GM03348 (cell line): ENCODE results near the gene GIT1.

Experiments used
- DNase-seq: peaks from one replicate; pipeline ENCODE4 v3.0.0; 2012; ENCODE audit warnings: low spot score

Gene GIT1

DNA sequence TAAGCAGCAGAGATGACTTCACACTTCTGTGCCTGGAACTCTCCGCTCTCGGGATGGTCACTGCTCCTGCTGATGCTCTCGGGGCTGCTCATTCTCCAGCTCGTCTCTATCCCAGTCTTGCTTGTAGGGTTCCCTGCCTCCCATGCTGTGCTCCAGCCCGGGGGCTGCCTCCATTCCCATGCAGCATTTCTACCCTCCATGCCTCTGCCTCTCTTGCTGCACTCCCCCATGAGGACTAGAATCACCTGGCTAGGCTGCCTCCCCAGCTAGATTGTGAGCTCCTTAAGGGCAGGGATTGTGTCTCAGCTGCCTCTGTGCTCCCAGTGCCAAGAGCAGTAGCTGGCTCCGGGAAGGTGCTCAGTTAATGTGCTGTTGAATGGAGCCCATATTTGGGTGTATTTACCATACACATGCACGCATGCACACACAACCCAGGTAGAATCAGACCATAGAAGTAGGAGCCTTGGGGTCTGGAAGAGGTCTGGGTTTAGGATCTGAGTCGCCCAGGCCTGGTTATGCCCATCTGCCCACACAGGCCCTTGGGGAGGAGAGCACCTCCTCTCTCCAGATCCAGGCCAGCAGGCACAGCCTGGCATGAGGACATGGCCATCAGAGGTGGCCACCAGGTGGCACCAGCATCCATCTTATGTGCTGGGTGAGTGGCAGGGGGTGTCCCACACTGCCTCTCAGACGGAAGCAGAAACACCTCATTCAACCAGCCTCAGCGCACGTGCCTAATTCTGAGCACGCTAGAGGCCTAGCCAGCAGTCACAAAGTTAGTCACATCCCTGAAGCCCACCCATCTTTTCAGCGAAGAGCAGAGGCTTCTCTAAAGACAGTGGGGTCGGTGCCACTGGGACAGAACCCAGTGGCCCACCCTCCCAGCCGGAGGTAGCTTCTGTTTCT, 9.3 kb downstream of the GIT1 start:
- DNase-seq, result peak; percentile 90

DNA sequence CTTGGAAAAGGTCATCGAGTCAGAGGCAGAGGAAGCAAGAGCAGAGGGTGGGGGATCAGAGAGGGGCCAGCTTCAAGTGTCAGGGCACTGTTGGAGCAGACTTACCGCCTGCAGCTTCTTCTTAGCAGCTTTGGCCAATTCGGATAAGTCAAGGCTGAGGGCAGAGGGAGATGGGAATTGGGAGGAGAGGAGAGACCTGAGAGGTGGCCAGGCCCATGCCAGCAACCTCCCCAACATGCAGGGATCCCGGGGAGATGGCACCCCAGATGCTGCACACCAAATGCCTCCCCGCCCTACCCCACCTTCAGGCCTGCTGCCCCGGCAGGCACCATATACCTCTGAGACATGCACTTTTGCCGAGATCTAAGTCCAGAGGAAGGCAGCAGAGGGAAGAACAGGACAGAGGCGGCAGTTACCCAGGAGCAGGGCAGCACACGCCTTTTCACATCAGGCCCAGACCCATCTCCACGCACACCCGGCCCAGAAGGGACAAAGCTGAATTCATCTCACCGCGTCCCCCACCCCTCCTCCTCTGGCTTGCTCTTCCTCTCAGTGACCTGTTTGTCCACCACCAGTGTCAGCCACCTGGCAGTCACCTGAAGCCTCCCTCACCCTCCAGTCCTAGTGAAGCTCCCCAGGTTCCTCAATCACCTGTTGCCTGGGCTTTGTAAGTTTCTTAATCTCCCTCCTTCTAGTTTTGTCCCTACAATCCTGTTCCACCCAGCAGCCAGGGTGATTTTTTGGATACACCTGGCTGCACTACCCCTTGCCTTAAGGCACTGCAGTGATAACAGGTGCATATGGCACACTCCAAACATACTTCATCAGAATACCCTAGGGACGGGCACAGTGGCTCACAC, 10.6 kb downstream of the GIT1 start:
- DNase-seq, result no peak

DNA sequence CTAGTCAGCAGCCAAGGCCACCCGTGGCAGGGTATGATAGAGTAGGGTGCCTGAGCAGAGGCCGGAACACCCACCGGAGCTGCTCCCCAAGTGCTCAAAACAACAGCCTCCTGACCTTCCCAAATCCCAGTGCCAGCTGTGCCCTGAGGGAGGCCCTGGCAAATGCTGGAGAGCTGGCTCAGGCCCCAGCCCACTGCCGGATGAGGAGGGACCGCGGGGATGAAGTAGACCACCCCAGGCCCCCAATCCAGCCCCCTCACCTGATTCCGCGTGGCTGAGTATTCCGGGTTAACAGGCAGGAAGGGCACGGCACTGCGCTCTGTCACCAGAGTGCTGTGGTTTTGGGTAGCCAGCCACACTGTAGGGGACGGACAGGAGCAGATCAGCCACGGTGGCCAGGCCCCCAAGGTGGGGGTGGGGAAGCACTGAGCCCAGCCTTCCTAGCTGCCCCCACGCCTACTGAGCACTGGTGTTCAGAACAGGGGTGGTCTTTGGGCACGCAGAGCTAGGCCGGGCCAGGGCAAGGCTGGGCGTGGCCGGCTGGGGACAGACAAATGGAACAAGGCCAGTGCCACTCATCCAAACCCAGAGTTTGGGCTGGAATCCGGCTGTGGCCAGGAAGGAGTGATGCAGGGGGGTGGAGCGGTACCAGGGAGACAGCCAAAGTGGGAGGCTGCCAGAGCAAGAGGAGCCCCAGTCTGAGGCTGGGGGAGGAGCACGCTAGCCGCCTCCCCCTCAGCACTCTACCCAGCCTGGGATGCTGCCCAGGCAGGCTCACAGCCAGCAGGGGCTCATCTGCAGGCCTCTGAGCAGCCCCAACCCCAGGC, 11.8 kb downstream of the GIT1 start:
- DNase-seq, result peak; percentile 76

DNA sequence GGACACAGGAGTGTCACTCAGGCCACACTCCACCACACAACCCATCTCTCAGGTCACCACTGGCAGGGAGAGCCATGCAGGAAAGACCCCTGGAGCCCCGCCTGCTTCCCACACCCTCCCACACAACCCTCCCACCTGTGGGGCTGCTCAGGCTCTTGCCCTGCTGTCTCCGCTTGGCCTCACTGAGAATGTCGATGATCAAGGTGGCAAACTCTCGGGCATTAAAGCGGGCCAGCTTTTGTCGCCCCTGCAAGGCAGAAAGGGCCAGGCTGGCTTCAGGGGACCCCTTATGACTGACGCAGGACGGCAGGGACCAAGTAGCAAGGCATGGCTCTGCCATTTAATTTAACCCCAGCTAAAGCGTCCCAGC, 12.5 kb downstream of the GIT1 start:
- no peak for DNase-seq

DNA sequence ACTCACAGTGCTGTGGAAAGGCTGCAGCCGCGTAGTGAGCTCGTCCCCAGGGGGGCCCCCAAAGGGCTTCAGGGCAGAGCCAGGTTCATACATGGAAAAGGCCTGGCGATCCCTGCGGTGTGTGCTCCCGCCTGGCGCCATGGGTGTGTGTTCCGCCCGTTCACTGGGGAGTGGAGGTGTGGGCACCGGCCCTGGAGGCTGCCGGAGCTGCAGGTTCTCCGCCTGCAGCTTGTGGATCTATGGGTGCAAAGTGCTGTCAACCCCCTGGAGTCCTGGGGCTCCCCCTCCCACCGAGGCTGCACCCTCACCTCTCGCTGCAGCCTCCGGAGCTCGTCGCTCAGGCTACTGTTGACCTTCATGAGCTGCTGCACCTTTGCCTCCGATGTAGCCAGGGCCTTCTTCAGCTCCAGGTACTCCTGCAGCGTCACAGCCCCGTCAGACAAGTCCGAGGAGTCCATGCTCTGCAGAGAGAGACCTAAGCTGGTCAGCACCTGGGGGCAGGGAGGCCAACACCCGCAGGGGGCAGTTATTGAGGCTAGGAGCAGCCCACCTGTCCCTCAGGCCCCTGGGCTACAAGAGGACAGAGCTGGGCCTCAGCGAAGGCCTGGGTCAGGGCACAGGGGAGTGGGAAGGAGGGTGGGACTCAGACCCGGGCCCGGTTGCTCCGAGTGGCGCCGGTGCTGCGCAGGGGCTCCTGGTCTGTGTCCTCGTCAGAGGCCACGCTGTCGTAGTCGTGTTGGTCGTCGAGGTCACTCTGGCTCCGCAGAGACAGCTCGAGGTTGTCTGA, 13.0 kb downstream of the GIT1 start:
- no peak for DNase-seq

DNA sequence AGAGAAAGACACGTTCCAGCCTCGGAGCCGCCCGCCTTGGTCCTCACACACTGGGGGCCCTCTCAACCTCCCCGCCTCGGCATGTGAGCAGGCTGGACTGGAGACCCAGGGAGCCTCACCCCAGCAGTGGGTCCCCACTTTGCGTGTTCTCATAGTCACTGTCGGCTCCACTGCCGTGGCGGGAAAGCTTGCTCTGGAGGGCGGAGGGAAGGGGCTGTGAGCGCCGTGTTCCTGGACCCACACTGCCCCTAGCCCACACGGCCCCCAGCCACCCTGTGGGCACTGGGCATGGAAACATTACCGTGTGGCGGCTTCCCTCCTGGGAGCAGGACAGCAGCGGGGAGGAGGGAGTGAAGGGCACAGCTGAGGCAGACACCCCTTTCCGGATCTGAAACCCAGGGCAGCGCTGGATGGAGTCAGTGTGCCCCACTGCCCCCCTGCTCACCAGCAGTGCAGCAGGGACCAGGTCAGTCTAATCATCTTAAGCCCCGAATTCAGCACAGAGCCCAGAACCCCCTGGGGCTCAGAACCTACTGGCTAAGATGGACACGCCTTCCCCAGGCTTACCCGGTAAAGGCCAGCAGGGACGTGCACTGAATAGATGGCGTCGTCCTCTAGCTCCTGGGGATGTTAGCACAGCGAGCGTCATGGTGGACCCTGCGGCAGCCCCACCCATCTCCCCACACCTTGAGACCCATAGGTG, 13.8 kb downstream of the GIT1 start:
- no peak for DNase-seq

DNA sequence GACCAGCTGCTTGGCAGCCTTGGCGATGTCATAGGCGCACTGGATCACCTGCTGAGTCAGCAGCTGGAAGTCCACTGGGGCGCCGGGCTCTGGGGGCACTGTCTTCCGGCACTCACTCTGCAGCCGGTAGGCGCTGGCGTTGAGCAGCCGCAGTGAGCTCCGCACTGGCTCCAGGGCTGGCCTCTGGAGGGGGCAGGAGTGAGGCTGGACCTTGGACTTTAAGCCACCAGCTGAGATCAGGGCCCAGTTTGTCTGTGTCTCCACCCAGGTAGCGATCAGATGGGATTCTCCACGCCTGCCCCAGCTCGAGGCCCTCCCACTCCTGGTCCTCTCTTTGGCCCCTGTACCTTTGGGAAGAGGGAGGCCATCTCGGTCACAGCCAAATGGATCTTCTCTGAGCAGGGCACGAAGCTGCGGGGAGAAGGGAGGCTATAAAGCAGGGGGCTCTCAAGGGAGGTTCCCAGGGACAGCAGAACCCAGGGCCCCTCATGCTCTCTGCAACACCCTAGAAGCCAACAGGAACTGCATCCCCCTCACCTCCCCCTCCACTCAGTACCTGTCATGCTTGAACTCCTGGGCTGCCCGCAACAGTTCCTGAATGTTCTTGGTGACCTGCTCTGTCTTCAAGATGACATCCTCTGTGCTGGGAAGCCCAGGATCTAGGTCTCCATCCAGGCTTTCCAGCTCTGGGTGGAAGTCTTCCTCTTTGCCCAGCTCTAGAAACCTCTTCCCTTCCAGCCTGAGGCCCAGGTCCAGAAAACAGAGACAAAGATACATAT, 14.5 kb downstream of the GIT1 start:
- DNase-seq, result no peak

DNA sequence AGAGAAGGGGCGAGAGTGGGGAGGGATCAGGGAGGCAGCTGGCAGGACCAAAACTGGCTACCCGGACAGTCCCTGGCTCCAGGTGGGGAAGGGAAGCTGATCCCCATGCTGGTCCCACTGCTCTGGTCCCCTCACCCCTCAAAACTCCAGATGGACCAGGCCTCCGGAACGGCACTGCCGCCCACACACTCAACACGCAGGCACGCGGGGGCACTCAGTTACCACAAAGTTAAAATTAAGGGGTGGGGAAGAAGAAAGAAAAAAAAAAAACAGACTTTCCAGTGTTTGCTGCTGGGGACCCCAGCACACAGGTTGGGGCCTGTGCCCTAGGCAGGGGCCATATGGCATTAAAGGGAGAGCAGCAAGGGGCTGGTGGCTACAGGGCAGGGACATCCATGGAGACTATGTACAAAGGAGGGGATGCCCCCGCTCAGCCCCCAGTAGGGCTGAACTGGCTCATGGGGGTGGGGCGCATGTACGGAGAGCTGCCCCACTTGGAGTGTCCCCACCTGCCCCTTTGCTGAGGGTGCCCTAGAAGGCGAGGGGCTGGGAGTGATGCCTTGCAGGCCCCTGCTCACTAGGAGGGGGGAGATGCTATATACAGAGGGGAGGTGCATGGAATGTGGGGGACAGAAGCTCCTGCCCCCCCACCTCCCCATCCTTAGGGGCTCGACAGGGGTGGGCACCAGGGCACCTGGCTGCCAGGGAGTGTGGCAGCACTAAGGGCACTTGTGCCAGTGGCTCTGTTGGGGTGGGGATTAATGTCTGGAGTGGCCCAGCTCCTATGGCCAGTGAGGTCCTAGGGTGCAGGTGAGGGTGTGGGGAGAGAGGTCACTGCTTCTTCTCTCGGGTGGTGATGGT, 15.3 kb downstream of the GIT1 start:
- no peak for DNase-seq

DNA sequence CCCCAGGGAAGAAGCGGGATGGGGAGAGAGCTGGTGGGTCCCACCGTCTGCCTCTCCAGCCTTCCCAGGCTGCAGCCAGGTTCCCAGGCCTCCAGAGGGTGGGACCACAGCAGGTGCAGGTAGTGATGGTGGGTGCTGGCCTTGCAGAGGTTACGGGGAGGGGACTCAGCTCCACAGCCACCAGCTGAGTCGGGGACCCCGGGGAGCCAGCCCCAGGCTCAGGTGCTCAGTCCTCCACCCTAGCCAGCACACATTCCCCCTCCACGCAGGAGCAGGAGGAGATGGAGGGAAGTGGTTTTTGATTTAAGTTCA, 15.9 kb downstream of the GIT1 start:
- DNase-seq, result no peak

DNA sequence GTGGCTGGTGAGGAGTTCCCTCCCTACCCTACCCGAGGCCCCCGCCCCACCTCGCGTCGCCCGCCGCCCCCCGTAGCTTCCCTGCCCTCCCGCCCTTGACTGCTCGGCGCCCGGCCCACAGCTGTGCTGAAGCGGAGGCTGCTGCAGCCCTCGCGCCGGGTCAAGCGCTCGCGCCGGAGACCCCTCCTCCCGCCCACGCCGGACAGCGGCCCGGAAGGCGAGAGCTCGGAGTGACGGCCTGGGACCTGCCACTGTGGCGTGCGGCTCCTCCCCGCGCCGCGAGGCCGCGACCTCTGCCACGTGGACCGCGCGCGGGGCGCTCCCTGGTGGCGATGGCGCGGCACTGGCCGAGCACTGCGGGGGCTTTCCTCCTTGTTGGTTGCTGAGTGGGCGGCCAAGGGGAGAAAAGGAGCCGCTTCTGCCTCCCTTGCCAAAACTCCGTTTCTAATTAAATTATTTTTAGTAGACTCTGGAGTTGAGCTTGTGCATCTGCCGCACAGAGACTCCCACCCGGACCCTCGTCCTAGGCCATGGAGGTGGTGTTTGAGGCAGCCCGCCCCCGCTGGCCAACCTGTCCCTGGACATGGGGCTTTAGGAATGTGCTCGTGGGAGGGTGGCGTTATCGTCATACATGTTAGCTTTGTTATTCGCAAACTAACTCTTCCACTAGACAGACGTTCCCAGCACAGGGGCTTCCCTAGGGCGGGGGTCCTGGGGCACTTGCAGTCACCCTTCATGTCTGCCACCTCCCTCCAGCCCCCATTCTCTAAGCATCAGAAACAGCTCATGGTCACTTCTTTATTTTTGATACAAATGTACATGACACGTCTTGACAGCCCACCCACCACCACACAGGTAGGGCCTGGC, 16.5 kb downstream of the GIT1 start:
- peak; percentile 85 for DNase-seq

DNA sequence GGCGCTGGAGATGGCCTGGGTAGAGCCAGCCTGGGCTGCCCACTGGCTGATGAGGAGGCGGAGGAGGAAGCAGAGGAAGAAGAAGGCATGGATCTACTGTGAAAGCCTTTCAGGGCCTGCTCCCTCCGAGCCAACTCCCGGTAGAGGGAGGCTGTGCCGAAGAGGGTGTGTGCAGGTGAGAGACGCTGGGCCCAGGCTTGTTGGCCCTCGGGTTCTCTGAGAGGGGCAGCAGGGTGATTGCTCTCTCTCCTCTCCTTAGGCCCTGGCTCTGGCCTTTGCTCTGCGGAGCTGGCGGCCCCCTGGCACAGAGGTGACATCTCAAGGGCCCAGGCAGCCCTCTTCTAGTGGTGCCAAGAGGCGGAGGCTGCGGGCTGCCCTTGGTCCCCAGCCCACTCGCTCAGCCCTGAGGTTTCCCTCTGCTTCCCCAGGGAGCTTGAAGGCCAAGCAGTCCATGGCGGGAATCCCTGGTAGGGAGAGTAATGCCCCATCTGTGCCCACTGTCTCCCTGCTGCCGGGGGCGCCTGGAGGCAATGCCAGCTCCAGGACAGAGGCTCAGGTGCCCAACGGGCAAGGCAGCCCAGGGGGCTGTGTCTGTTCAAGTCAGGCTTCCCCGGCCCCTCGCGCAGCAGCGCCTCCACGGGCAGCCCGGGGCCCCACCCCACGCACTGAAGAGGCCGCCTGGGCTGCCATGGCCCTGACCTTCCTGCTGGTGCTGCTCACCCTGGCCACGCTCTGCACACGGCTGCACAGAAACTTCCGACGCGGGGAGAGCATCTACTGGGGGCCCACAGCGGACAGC, 17.4 kb downstream of the GIT1 start:
- DNase-seq, result no peak

DNA sequence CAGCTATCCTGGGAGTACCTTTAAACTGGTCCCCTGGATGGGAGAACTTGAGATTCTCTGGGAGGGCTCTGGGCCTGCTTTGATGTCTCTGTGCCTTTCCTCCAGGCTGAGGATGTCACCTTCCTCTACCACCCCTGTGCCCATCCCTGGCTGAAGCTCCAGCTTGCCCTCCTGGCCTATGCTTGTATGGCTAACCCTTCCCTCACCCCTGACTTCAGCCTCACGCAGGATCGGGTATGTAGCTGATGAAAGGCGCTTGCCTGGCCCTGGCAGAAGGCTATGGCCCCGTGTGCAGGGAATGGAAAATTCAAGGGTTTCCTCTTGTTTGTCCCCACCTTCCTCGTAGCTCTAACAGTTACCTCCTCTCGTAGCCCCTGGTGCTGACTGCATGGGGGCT, 18.0 kb downstream of the GIT1 start:
- DNase-seq, result no peak

DNA sequence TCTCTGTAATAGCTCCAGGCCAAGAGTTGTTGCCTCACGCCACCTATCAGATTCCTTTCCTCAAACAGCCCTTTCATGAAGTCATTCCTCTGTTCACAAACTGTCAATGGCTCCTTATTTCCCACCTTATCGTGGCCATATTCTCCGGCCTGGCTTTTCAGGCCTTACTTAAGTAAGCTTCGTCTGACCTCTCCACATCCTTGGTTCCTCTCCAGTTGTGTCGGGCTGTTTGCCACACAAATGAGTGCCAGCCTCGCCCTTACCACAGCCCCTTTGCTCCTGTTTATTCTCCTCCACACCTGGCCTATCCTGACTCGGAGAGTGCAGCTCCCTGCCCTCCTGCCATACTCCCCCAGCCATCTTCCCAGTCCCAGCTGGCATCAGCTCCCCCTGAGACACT, 18.9 kb downstream of the GIT1 start:
- DNase-seq, result no peak

DNA sequence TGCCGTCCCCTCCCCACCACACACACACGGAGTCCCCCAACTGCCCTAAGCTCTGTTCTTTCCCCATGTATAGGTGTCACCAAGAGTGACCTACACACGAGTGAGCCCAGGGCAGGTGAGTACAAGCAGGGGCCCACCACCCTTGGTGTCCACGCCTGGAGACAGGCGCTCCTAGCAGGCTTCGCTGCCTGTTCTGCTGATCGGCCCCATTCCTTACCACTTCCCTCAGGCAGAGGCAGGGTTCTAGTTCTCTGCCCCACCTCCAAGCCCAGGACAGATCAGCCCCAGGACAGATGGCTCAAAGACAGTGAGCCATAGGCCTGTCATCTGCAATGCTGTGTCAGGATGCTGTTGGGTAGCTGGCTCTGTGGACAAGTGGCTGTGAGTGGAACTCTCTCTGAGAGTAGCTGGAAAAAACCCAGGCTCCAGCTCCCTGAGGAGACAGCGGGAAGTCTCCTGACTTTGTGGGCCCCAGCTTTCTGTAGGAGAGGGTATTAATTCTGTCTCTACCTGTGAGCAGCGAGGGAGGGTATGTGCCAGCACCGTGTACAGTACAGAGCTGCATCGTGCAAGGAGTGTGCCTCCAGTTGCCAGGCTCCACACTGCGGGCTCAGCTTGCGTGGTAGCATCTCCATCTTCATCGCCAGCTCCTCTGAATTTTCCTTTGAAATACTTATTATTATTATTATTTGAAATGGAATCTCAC, 20.1 kb downstream of the GIT1 start:
- no peak for DNase-seq

DNA sequence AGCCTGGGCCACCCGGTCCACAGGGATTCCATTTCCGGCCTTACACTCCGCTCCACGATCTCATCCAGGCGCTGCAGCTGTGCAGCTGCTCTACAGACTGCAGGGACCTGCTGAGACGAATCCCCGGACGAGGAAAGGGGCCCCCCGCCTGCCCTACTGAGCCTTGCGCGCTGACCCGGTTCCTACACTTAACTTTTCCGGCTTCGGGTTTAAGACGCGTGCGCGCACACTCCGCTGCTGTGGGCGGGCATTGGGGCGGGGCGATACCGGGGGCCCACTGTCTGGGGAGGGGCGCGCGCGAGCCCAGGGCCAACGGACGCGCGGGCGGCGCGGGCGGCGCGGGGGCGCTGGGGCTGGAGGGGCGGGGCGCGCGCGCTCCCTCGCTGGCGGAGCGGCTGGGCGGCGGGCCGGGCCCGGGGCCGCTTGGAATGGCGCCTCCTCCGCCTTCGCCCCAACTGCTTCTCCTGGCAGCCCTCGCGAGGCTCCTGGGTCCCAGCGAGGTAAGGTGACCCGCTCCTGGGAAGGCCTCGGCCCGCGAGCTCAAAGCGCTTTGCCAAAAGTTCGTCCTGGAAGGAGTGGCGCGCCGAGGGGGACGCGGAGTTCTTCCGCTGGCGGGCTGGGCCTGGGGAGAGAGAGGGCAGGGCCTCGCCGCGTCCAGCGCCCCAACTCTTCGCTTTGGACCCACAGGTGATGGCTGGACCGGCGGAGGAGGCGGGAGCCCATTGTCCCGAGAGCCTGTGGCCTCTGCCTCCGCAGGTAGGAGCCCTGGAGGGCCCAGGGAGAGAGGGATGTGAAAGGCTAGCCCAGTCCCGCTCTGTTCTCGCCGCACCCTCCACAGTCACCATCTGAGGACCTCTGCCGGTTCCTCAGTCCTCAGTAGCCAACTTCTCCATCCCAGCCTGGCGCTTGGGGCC, 20.9 kb downstream of the GIT1 start, which contains the start of gene TP53I13:
Gene TP53I13, plus strand, starts transcription at position 371 of the 914 bp plus-strand sequence. Its CDS starts 58 bp downstream, at position 429.
- DNase-seq, result peak; percentile 94
